CD8-positive, alpha-beta memory T cell (primary cell): Measurements from ENCODE around the gene DNAAF1. TPM values are rescaled to one million over a fixed set of nuclear protein-coding genes. Genes with fewer than 3 reads are reported as not detected.

Source experiments
- CTCF ChIA-PET: fragments of 350-600 bp; sonication (Branson Sonifier 250); formaldehyde crosslinking; loops from one replicate; lab custom pipeline; 2021; ENCODE audit warnings: antibody characterized with exemption; lab: Charles Lee
- POLR2A ChIA-PET: fragments of 350-600 bp; sonication (Branson Sonifier 250); formaldehyde crosslinking; loops from one replicate; lab custom pipeline; 2021; ENCODE audit warnings: antibody characterized with exemption; lab: Charles Lee
- DNase-seq, 5 donors: peaks; one replicate each; pipeline versions ENCODE4 v3.0.0 to v3.0.0-alpha.2; 2020 to 2022; ENCODE audit warnings: mixed read lengths in 1 of 5
- H3K27ac ChIP-seq: one replicate; pipeline ENCODE4 v1.7.0; 2013; ENCODE audit warnings: low read depth, mild to moderate bottlenecking, low read length, moderate library complexity
- H3K27me3 ChIP-seq: 2 replicates; pipeline ENCODE4 v1.7.0; 2013; ENCODE audit warnings: low read length, mild to moderate bottlenecking; ENCODE audit not compliant: insufficient read depth, poor library complexity, severe bottlenecking
- H3K36me3 ChIP-seq: 2 replicates; pipeline ENCODE4 v1.7.0; 2013; ENCODE audit warnings: mild to moderate bottlenecking, low read length, moderate library complexity; ENCODE audit not compliant: insufficient read depth
- H3K4me1 ChIP-seq: 2 replicates; pipeline ENCODE4 v1.7.0; 2013; ENCODE audit warnings: mild to moderate bottlenecking, low read length, moderate library complexity; ENCODE audit not compliant: insufficient read depth
- H3K4me3 ChIP-seq: 2 replicates; pipeline ENCODE4 v1.7.0; 2013; ENCODE audit warnings: mild to moderate bottlenecking, low read length
- H3K9me3 ChIP-seq: 2 replicates; pipeline ENCODE4 v1.7.0; 2013; ENCODE audit warnings: mild to moderate bottlenecking, low read length
- H3K27ac Mint-ChIP-seq, 8 donors: one replicate each; pipeline ENCODE4 v1.8.0; 2020 to 2021; ENCODE audit warnings: mixed read lengths in 8 of 8, mild to moderate bottlenecking in 6 of 8, inconsistent platforms in 3 of 8, moderate library complexity in 3 of 8
- H3K27me3 Mint-ChIP-seq, 2 donors: one replicate each; pipeline ENCODE4 v1.8.0; 2020 to 2021; ENCODE audit warnings: mixed read lengths in 2 of 2, mild to moderate bottlenecking in 1 of 2, moderate library complexity in 1 of 2
- H3K36me3 Mint-ChIP-seq, 3 donors: one replicate each; pipeline ENCODE4 v1.8.0; 2020 to 2021; ENCODE audit warnings: mixed read lengths in 3 of 3, inconsistent platforms in 1 of 3, mild to moderate bottlenecking in 1 of 3
- H3K4me1 Mint-ChIP-seq, 3 donors: one replicate each; pipeline ENCODE4 v1.8.0; 2020 to 2021; ENCODE audit warnings: mixed read lengths in 3 of 3, inconsistent platforms in 1 of 3, mild to moderate bottlenecking in 1 of 3
- H3K4me3 Mint-ChIP-seq, 7 donors: one replicate each; pipeline ENCODE4 v1.8.0; 2020 to 2021; ENCODE audit warnings: mixed read lengths in 7 of 7, mild to moderate bottlenecking in 6 of 7, moderate library complexity in 4 of 7, inconsistent platforms in 2 of 7
- H3K9me3 Mint-ChIP-seq, 5 donors: one replicate each; pipeline ENCODE4 v1.8.0; 2020 to 2022; ENCODE audit warnings: mixed read lengths in 5 of 5, mild to moderate bottlenecking in 3 of 5, moderate library complexity in 2 of 5, inconsistent platforms in 1 of 5
- polyA plus RNA-seq: library from polyadenylated mRNA; unstranded; fragments of 300-500 nt; fragmentation: Illumina TruSeq; gene quantifications from one replicate; pipeline ENCODE4 v1.2.3, GENCODE V29; 2021
- total RNA-seq, 2 experiments: library from RNA; stranded (reverse); gene quantifications; one replicate each; pipeline ENCODE4 v1.2.3, GENCODE V29; 2021

DNAAF1 gene
- total and polyA plus RNA-seq, 3 experiments from 2014 or later, result 0.31 to 1.5 TPM; not detected in 1

- ChIA-PET CTCF (no interaction called here), POLR2A (no interaction called here)
Observed at GRCh38 chr16:84155226-84155625, 10.1 kb downstream of the DNAAF1 start.

GRCh38 chr16:84155771-84156170 lies 10.7 kb downstream of the DNAAF1 start:
- Histone ChIP-seq H3K36me3 (no peaks in the 10 kb centered on the region), H3K27ac (no peak overlapping the region), H3K27me3 (peaks cover 4% of the 10 kb centered on the region), H3K4me3 (no peak overlapping the region), H3K9me3 (no peaks in the 10 kb centered on the region), H3K4me1 (no peaks in the 10 kb centered on the region)
- Mint-ChIP-seq H3K27ac (peak overlapping the region in 1 of 8 donors; percentile 88), H3K4me1 (no peaks in the 10 kb centered on the region), H3K4me3 (no peak overlapping the region), H3K9me3 (no peaks in the 10 kb centered on the region), H3K27me3 (peaks cover 9 to 47% of the 10 kb centered on the region in 2 donors), H3K36me3 (no peaks in the 10 kb centered on the region)
- CTCF ChIA-PET, result interaction anchor here (0.9 to 1.1 kb wide), 2 partner anchors 10 to 31 kb away, joined by 3 to 5 read pairs; partner anchors contain the start of genes DNAAF1, HSDL1 and TAF1C
- no peak for DNase-seq
- POLR2A ChIA-PET, result no interaction called here

More at GRCh38 chr16:84155226-84155625, 10.1 kb downstream of the DNAAF1 start:
- H3K4me1 ChIP-seq, result no peaks in the 10 kb centered on the region
- H3K36me3 Mint-ChIP-seq, result no peaks in the 10 kb centered on the region
- H3K4me3 Mint-ChIP-seq, result no peak overlapping the region
- H3K27me3 ChIP-seq, result peaks cover 4% of the 10 kb centered on the region
- H3K4me3 ChIP-seq, result no peak overlapping the region
- no peak for DNase-seq
- no peaks in the 10 kb centered on the region for H3K36me3 ChIP-seq
- no peaks in the 10 kb centered on the region for H3K4me1 Mint-ChIP-seq
- H3K27ac ChIP-seq, result no peak overlapping the region
- H3K9me3 Mint-ChIP-seq, result no peaks in the 10 kb centered on the region
- H3K27ac Mint-ChIP-seq, result no peak overlapping the region
- H3K27me3 Mint-ChIP-seq, result peaks cover 9 to 49% of the 10 kb centered on the region in 2 donors
- H3K9me3 ChIP-seq, result no peaks in the 10 kb centered on the region

- H3K27ac Mint-ChIP-seq, result no peak overlapping the region
- Histone ChIP-seq H3K27me3 (peaks cover 4% of the 10 kb centered on the region), H3K4me3 (no peak overlapping the region), H3K4me1 (no peaks in the 10 kb centered on the region), H3K27ac (no peak overlapping the region), H3K36me3 (no peaks in the 10 kb centered on the region), H3K9me3 (no peaks in the 10 kb centered on the region)
- no peaks in the 10 kb centered on the region for H3K4me1 Mint-ChIP-seq
- H3K9me3 Mint-ChIP-seq, result no peaks in the 10 kb centered on the region
- DNase-seq, result no peak
- no peak overlapping the region for H3K4me3 Mint-ChIP-seq
- no peaks in the 10 kb centered on the region for H3K36me3 Mint-ChIP-seq
- ChIA-PET CTCF (interaction anchor here (0.9 to 1.1 kb wide), 2 partner anchors 11 to 31 kb away, joined by 3 to 5 read pairs; partner anchors contain the start of genes DNAAF1, HSDL1 and TAF1C), POLR2A (no interaction called here)
- peaks cover 9 to 41% of the 10 kb centered on the region in 2 donors for H3K27me3 Mint-ChIP-seq
Observed at GRCh38 chr16:84156342-84156784, 11.3 kb downstream of the DNAAF1 start.

- no peak overlapping the region for H3K27ac Mint-ChIP-seq
- Histone ChIP-seq H3K27me3 (peaks cover 4% of the 10 kb centered on the region), H3K4me1 (no peaks in the 10 kb centered on the region), H3K4me3 (no peak overlapping the region), H3K9me3 (no peaks in the 10 kb centered on the region), H3K27ac (no peak overlapping the region), H3K36me3 (no peaks in the 10 kb centered on the region)
- DNase-seq, result no peak
- no peaks in the 10 kb centered on the region for H3K9me3 Mint-ChIP-seq
- ChIA-PET POLR2A (no interaction called here), CTCF (no interaction called here)
- peaks cover 11 to 42% of the 10 kb centered on the region in 2 donors for H3K27me3 Mint-ChIP-seq
- H3K4me1 Mint-ChIP-seq, result no peaks in the 10 kb centered on the region
- no peak overlapping the region for H3K4me3 Mint-ChIP-seq
- H3K36me3 Mint-ChIP-seq, result no peaks in the 10 kb centered on the region
Observed at GRCh38 chr16:84159007-84159406, 13.9 kb downstream of the DNAAF1 start.

- no peak for DNase-seq
- Mint-ChIP-seq H3K36me3 (no peaks in the 10 kb centered on the region), H3K27me3 (peaks cover 11 to 49% of the 10 kb centered on the region in 2 donors)
Observed at GRCh38 chr16:84159800-84160199, 14.7 kb downstream of the DNAAF1 start.

GRCh38 chr16:84161037-84161436 lies 15.9 kb downstream of the DNAAF1 start:
- Mint-ChIP-seq H3K27me3 (peaks cover 11 to 47% of the 10 kb centered on the region in 2 donors), H3K4me1 (no peaks in the 10 kb centered on the region), H3K36me3 (no peaks in the 10 kb centered on the region), H3K9me3 (no peaks in the 10 kb centered on the region), H3K4me3 (no peak overlapping the region), H3K27ac (no peak overlapping the region)
- Histone ChIP-seq H3K36me3 (no peaks in the 10 kb centered on the region), H3K27me3 (peaks cover 4% of the 10 kb centered on the region), H3K27ac (no peak overlapping the region), H3K4me3 (no peak overlapping the region), H3K4me1 (no peaks in the 10 kb centered on the region), H3K9me3 (no peaks in the 10 kb centered on the region)
- POLR2A ChIA-PET, result no interaction called here
- DNase-seq, result no peak
- CTCF ChIA-PET, result no interaction called here

More at GRCh38 chr16:84159800-84160199, 14.7 kb downstream of the DNAAF1 start:
- Mint-ChIP-seq H3K9me3 (no peaks in the 10 kb centered on the region), H3K4me3 (no peak overlapping the region), H3K27ac (no peak overlapping the region), H3K4me1 (no peaks in the 10 kb centered on the region)
- no peaks in the 10 kb centered on the region for H3K9me3 ChIP-seq
- no peak overlapping the region for H3K27ac ChIP-seq
- ChIA-PET POLR2A (no interaction called here), CTCF (no interaction called here)
- no peak overlapping the region for H3K4me3 ChIP-seq
- no peaks in the 10 kb centered on the region for H3K4me1 ChIP-seq
- peaks cover 4% of the 10 kb centered on the region for H3K27me3 ChIP-seq
- no peaks in the 10 kb centered on the region for H3K36me3 ChIP-seq

GRCh38 chr16:84161801-84162200 lies 16.7 kb downstream of the DNAAF1 start:
- Mint-ChIP-seq H3K36me3 (no peaks in the 10 kb centered on the region), H3K9me3 (no peaks in the 10 kb centered on the region), H3K4me1 (no peaks in the 10 kb centered on the region), H3K27ac (no peak overlapping the region), H3K4me3 (no peak overlapping the region), H3K27me3 (peaks cover 14 to 45% of the 10 kb centered on the region in 2 donors)
- Histone ChIP-seq H3K9me3 (no peaks in the 10 kb centered on the region), H3K27me3 (no peaks in the 10 kb centered on the region), H3K4me3 (no peak overlapping the region), H3K27ac (no peak overlapping the region), H3K4me1 (no peaks in the 10 kb centered on the region), H3K36me3 (no peaks in the 10 kb centered on the region)
- ChIA-PET POLR2A (no interaction called here), CTCF (no interaction called here)
- DNase-seq, result no peak

GRCh38 chr16:84165746-84166145 lies 20.6 kb downstream of the DNAAF1 start:
- no peak overlapping the region for H3K27ac Mint-ChIP-seq
- H3K27me3 Mint-ChIP-seq, result peaks cover 16 to 46% of the 10 kb centered on the region in 2 donors
- H3K4me1 Mint-ChIP-seq, result no peaks in the 10 kb centered on the region
- no peaks in the 10 kb centered on the region for H3K4me1 ChIP-seq
- no peak overlapping the region for H3K27ac ChIP-seq
- H3K36me3 ChIP-seq, result no peaks in the 10 kb centered on the region
- H3K9me3 ChIP-seq, result no peaks in the 10 kb centered on the region
- H3K4me3 Mint-ChIP-seq, result peak overlapping the region in 1 of 7 donors; percentile 42
- H3K27me3 ChIP-seq, result no peaks in the 10 kb centered on the region
- H3K36me3 Mint-ChIP-seq, result no peaks in the 10 kb centered on the region
- no peak overlapping the region for H3K4me3 ChIP-seq
- DNase-seq, result no peak
- POLR2A ChIA-PET, result no interaction called here
- no peaks in the 10 kb centered on the region for H3K9me3 Mint-ChIP-seq
- CTCF ChIA-PET, result no interaction called here
